H9 (cell line): ENCODE results near the gene MICALL2. TPM values are rescaled to one million over a fixed set of nuclear protein-coding genes. Genes with fewer than 3 reads are reported as not detected.

Experiments used
- DNase-seq: peaks from one replicate; pipeline ENCODE4 v3.0.0-alpha.2; 2017
- H2AFZ ChIP-seq: one replicate; pipeline ENCODE4 v1.6.1; 2013; ENCODE audit warnings: mild to moderate bottlenecking, low read length, control low read depth, moderate library complexity
- H2AK5ac ChIP-seq: 2 replicates; pipeline ENCODE4 v1.6.1; 2013; ENCODE audit warnings: low read length, control low read depth, mixed read lengths; ENCODE audit not compliant: insufficient read length
- H2BK120ac ChIP-seq: one replicate; pipeline ENCODE4 v1.6.1; 2013; ENCODE audit warnings: low read depth, mild to moderate bottlenecking, low read length, control low read depth, inconsistent platforms; ENCODE audit not compliant: poor library complexity, severe bottlenecking
- H2BK12ac ChIP-seq: 2 replicates; pipeline ENCODE4 v1.6.1; 2013; ENCODE audit warnings: low read length, control low read depth, mixed read lengths, low read depth; ENCODE audit not compliant: insufficient read length
- H2BK15ac ChIP-seq: 2 replicates; pipeline ENCODE4 v1.6.1; 2013; ENCODE audit warnings: low read depth, low read length, control low read depth
- H2BK20ac ChIP-seq: one replicate; pipeline ENCODE4 v1.6.1; 2013; ENCODE audit warnings: low read depth, mild to moderate bottlenecking, low read length, control low read depth, inconsistent platforms; ENCODE audit not compliant: poor library complexity, severe bottlenecking
- H2BK5ac ChIP-seq: 2 replicates; pipeline ENCODE4 v1.6.1; 2013; ENCODE audit warnings: low read length, control low read depth, mixed read lengths; ENCODE audit not compliant: insufficient read length
- H3K14ac ChIP-seq: 2 replicates; pipeline ENCODE4 v1.6.1; 2013; ENCODE audit warnings: low read length, control low read depth; ENCODE audit not compliant: insufficient read depth
- H3K18ac ChIP-seq: 2 replicates; pipeline ENCODE4 v1.6.1; 2013; ENCODE audit warnings: low read depth, mild to moderate bottlenecking, mixed read lengths, low read length, control low read depth; ENCODE audit not compliant: insufficient read length
- H3K23ac ChIP-seq: 2 replicates; pipeline ENCODE4 v1.6.1; 2013; ENCODE audit warnings: low read length, control low read depth, mixed read lengths, low read depth; ENCODE audit not compliant: insufficient read length
- H3K23me2 ChIP-seq: 2 replicates; pipeline ENCODE4 v1.6.1; 2013; ENCODE audit warnings: low read depth, mild to moderate bottlenecking, mixed read lengths, low read length, control low read depth; ENCODE audit not compliant: insufficient read length, poor library complexity, severe bottlenecking
- H3K27ac ChIP-seq: 2 replicates; pipeline ENCODE4 v1.5.1; 2013; ENCODE audit warnings: low read length, control low read depth, mixed read lengths, low read depth; ENCODE audit not compliant: insufficient read length
- H3K27me3 ChIP-seq: 2 replicates; pipeline ENCODE4 v1.6.1; 2013; ENCODE audit warnings: low read length, control low read depth, inconsistent platforms; ENCODE audit not compliant: insufficient read depth
- H3K4ac ChIP-seq: 2 replicates; pipeline ENCODE4 v1.6.1; 2013; ENCODE audit warnings: low read depth, mild to moderate bottlenecking, control low read depth, inconsistent platforms, low read length, moderate library complexity
- H3K4me1 ChIP-seq: 2 replicates; pipeline ENCODE4 v1.6.1; 2013; ENCODE audit warnings: low read length, control low read depth, inconsistent platforms; ENCODE audit not compliant: insufficient read depth
- H3K4me2 ChIP-seq: 2 replicates; pipeline ENCODE4 v1.6.1; 2013; ENCODE audit warnings: low read length, control low read depth, mixed read lengths; ENCODE audit not compliant: insufficient read length, insufficient read depth
- H3K56ac ChIP-seq: 2 replicates; pipeline ENCODE4 v1.6.1; 2013; ENCODE audit warnings: low read depth, mild to moderate bottlenecking, mixed read lengths, low read length, control low read depth; ENCODE audit not compliant: insufficient read length
- H3K79me1 ChIP-seq: 2 replicates; pipeline ENCODE4 v1.6.1; 2013; ENCODE audit warnings: low read depth, mild to moderate bottlenecking, moderate library complexity, low read length, control low read depth, inconsistent platforms; ENCODE audit not compliant: insufficient read depth, poor library complexity, severe bottlenecking
- H3K79me2 ChIP-seq: 2 replicates; pipeline ENCODE4 v1.6.1; 2013; ENCODE audit warnings: low read length, control low read depth, inconsistent platforms; ENCODE audit not compliant: insufficient read depth
- H3K9ac ChIP-seq: 2 replicates; pipeline ENCODE4 v1.6.1; 2013; ENCODE audit warnings: low read length, control low read depth, mixed read lengths; ENCODE audit not compliant: insufficient read length; ENCODE audit errors: extremely low read depth
- H3K9me3 ChIP-seq: one replicate; pipeline ENCODE4 v1.6.1; 2013; ENCODE audit warnings: low read depth, low read length, inconsistent platforms; ENCODE audit not compliant: control insufficient read depth
- H3T11ph ChIP-seq: one replicate; pipeline ENCODE4 v1.6.1; 2013; ENCODE audit warnings: mild to moderate bottlenecking, low read length, control low read depth, inconsistent platforms
- H4K20me1 ChIP-seq: one replicate; pipeline ENCODE4 v1.6.1; 2013; ENCODE audit not compliant: control insufficient read depth, insufficient read length, insufficient read depth
- H4K5ac ChIP-seq: 2 replicates; pipeline ENCODE4 v1.6.1; 2013; ENCODE audit warnings: low read depth, mild to moderate bottlenecking, mixed read lengths, low read length, control low read depth; ENCODE audit not compliant: insufficient read length
- H4K8ac ChIP-seq: replicated peaks from 2 replicates; pipeline ENCODE4 v1.6.1; 2013; ENCODE audit warnings: low read length, control low read depth, mixed read lengths, low read depth; ENCODE audit not compliant: insufficient read length
- H4K91ac ChIP-seq: 2 replicates; pipeline ENCODE4 v1.6.1; 2013; ENCODE audit warnings: low read depth, mild to moderate bottlenecking, moderate library complexity, mixed read lengths, low read length, control low read depth; ENCODE audit not compliant: insufficient read length
- H3K27ac Mint-ChIP-seq, 3 experiments: 2 replicates in 2 of 3; 3 replicates in 1 of 3; pipeline ENCODE4 v1.8.0; 2020 to 2021; ENCODE audit warnings: mixed read lengths in 3 of 3, mild to moderate bottlenecking in 1 of 3, moderate library complexity in 1 of 3
- H3K27me3 Mint-ChIP-seq: 2 replicates; pipeline ENCODE4 v1.8.0; 2021; ENCODE audit warnings: low read depth, mild to moderate bottlenecking, moderate library complexity, mixed read lengths
- H3K36me3 Mint-ChIP-seq, 3 experiments: 2 replicates in 2 of 3; 3 replicates in 1 of 3; pipeline ENCODE4 v1.8.0; 2020 to 2021; ENCODE audit warnings: low read depth in 3 of 3, mixed read lengths in 3 of 3; ENCODE audit not compliant: insufficient read depth in 1 of 3
- H3K4me1 Mint-ChIP-seq, 2 experiments: 2 replicates each; pipeline ENCODE4 v1.8.0; 2020; ENCODE audit warnings: mixed read lengths in 2 of 2
- H3K4me3 Mint-ChIP-seq, 2 experiments: 2 replicates in 1 of 2; 3 replicates in 1 of 2; pipeline ENCODE4 v1.8.0; 2020 to 2021; ENCODE audit warnings: mild to moderate bottlenecking in 2 of 2, mixed read lengths in 2 of 2, moderate library complexity in 1 of 2
- H3K9me3 Mint-ChIP-seq, 2 experiments: 2 replicates in 1 of 2; 3 replicates in 1 of 2; pipeline ENCODE4 v1.8.0; 2020; ENCODE audit warnings: mild to moderate bottlenecking in 2 of 2, mixed read lengths in 2 of 2, moderate library complexity in 1 of 2
- CTCF ChIP-seq: fragments of 200-600 bp; sonication (generic); conservative IDR thresholded peaks from 3 replicates; pipeline ENCODE4 v1.8.0; 2021; ENCODE audit warnings: antibody characterized with exemption, mild to moderate bottlenecking
- WGBS: extraction: QIAGEN DNeasy Blood & Tissue Kit; methylation state at CpG from one replicate; pipeline ENCODE4 v1.1.7; 2013; ENCODE audit warnings: missing lambda C conversion rate, low lambda C conversion rate, mixed read lengths; ENCODE audit not compliant: insufficient read length; ENCODE audit errors: extremely low coverage; 5-methylcytosine and 5-hydroxymethylcytosine counted together
- total RNA-seq: library from RNA; stranded (reverse); gene quantifications from 2 replicates; pipeline ENCODE4 v1.2.1, GENCODE V29; 2021

MICALL2 gene
- total RNA-seq, 1 experiment from 2014 or later = 7.1 TPM

GRCh38 chr7:1438208-1438607 lies 21.1 kb downstream of the MICALL2 start:
- Mint-ChIP-seq H3K27ac (no peak overlapping the region), H3K4me3 (no peak overlapping the region), H3K4me1 (no peaks in the 10 kb centered on the region), H3K9me3 (no peaks in the 10 kb centered on the region), H3K27me3 (no peaks in the 10 kb centered on the region), H3K36me3 (no peaks in the 10 kb centered on the region)
- whole genome bisulfite sequencing = no CpG with 5 or more reads among the region's 10 CpGs
- Histone ChIP-seq H3K27me3 (no peaks in the 10 kb centered on the region), H3K23me2 (no peaks in the 10 kb centered on the region), H3K79me1 (no peaks in the 10 kb centered on the region), H2AK5ac (no peak overlapping the region), H3K27ac (no peak overlapping the region), H2BK20ac (no peak overlapping the region), H2BK12ac (no peak overlapping the region), H3K56ac (no peak overlapping the region), H2AFZ (no peak overlapping the region), H3K9ac (no peak overlapping the region), H3K18ac (no peak overlapping the region), H3K79me2 (no peaks in the 10 kb centered on the region), H4K20me1 (no peaks in the 10 kb centered on the region), H3K4ac (no peak overlapping the region), H2BK5ac (no peak overlapping the region), H4K8ac (no peak overlapping the region), H3K23ac (no peak overlapping the region), H2BK15ac (no peak overlapping the region), H3K4me1 (no peaks in the 10 kb centered on the region), H4K91ac (no peak overlapping the region), H3K14ac (no peak overlapping the region), H3K9me3 (no peaks in the 10 kb centered on the region), H3K4me2 (no peak overlapping the region), H4K5ac (no peak overlapping the region), H2BK120ac (no peak overlapping the region), H3T11ph (no peak overlapping the region)
- TF ChIP-seq CTCF = no peak
- DNase-seq = no peak
